Neural cell (in vitro differentiated cells): ENCODE results near the gene HVCN1.

Experiments used
- CTCF ChIP-seq: fragments of 450-650 bp; IDR thresholded peaks from 2 replicates; pipeline ENCODE4 v1.5.1; 2014; ENCODE audit warnings: antibody characterized with exemption, mild to moderate bottlenecking, moderate library complexity; ENCODE audit not compliant: poor library complexity, severe bottlenecking
- EP300 ChIP-seq: fragments of 450-650 bp; conservative IDR thresholded peaks from 2 replicates; pipeline ENCODE4 v1.6.1; 2014; ENCODE audit warnings: antibody characterized with exemption, mild to moderate bottlenecking, moderate library complexity; ENCODE audit not compliant: poor library complexity, severe bottlenecking
- EZH2 ChIP-seq: fragments of 200-600, 300-800 bp; shearing (Covaris generic), sonication (generic); IDR thresholded peaks from 2 replicates; pipeline ENCODE4 v1.6.1; 2014; ENCODE audit warnings: antibody characterized with exemption, low read length, borderline replicate concordance, mild to moderate bottlenecking; ENCODE audit not compliant: insufficient read depth, poor library complexity, severe bottlenecking
- MXI1 ChIP-seq: fragments of 450-650 bp; conservative IDR thresholded peaks from 2 replicates; pipeline ENCODE4 v1.6.1; 2014; ENCODE audit warnings: antibody characterized with exemption, mild to moderate bottlenecking; ENCODE audit not compliant: poor library complexity, severe bottlenecking
- POLR2AphosphoS5 ChIP-seq: IDR thresholded peaks from 2 replicates; pipeline ENCODE4 v1.6.1; 2012
- REST ChIP-seq: IDR thresholded peaks from 2 replicates; pipeline ENCODE4 v1.6.1; 2012; ENCODE audit warnings: borderline replicate concordance
- SMC3 ChIP-seq: fragments of 450-650 bp; conservative IDR thresholded peaks from 2 replicates; pipeline ENCODE4 v1.6.1; 2014; ENCODE audit warnings: antibody characterized with exemption, mild to moderate bottlenecking, moderate library complexity; ENCODE audit not compliant: poor library complexity
- TAF1 ChIP-seq: IDR thresholded peaks from 2 replicates; pipeline ENCODE4 v1.6.1; 2012; ENCODE audit warnings: low read depth

- TF ChIP-seq POLR2AphosphoS5 (no peak), CTCF (no peak), MXI1 (no peak), REST (no peak), EZH2 (no peak), TAF1 (no peak), EP300 (no peak), SMC3 (no peak)
Observed at GRCh38 chr12:110616471-110617115, 72.3 kb downstream of the HVCN1 start.
